ENCODE results near the gene SLC35G6. TPM values are rescaled to one million over a fixed set of nuclear protein-coding genes. Genes with fewer than 3 reads are reported as not detected.

Gene SLC35G6
- polyA plus RNA-seq, 2 of the 4 experiments (the other 2 are of a cell fraction) = not detected

DNA sequence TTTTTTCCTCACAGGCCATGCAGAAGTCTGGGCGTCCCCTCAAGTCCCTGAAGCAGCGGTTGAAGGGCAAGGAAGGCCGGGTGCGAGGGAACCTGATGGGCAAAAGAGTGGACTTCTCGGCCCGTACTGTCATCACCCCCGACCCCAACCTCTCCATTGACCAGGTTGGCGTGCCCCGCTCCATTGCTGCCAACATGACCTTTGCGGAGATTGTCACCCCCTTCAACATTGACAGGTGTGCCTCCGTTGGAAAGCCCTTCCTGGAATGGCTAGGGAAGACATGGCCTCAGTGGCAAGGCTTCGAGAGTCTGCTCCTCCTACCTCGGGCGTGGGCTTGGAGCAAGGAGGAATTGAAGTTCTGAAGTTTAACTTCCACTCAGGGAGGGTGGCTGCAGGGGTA, 16.4 kb downstream of the SLC35G6 start:
- Histone ChIP-seq H3K4me1 (no peaks in the 10 kb centered on the region), H3K9me3 (no peaks in the 10 kb centered on the region), H3K4me3 (no peak overlapping the region), H3K27ac (no peak overlapping the region), H3K4me2 (no peak overlapping the region)
- ATAC-seq = no peak
- TF ChIP-seq JUNB (IDR thresholded peaks at IDR 0.05) (no peak), ZC3H11A (IDR thresholded peaks at IDR 0.05) (no peak), HOXB13 (CRISPR knock-in tag; IDR thresholded peaks at IDR 0.05; ENCODE audit: low read depth) (no peak), SREBF2 (IDR thresholded peaks at IDR 0.05) (no peak), ESRRA (IDR thresholded peaks at IDR 0.05; ENCODE audit: borderline replicate concordance, low read length) (no peak), TFCP2L1 (CRISPR knock-in tag; IDR thresholded peaks at IDR 0.05) (no peak), HOXB5 (CRISPR knock-in tag; IDR thresholded peaks at IDR 0.05) (no peak), CBX8 (IDR thresholded peaks at IDR 0.05) (no peak)
- CTCF ChIA-PET = interaction anchor here (1.2 to 7.4 kb wide), 5 partner anchors 16 to 142 kb away, joined by 3 to 72 read pairs (median 14); partner anchors contain the start of gene SENP3
- FAIRE-seq = no peak
- no peak for DNase-seq (ENCODE audit: low read depth in 1 of 2, low spot score in 1 of 2)
- 97% methylated on average over 14 of the region's 14 CpGs for WGBS (ENCODE audit: missing lambda C conversion rate)
- POLR2A ChIA-PET = interaction anchor here (1.4 kb wide), 1 partner anchor 12 kb away, joined by 4 read pairs; no protein-coding TSS in a partner anchor

DNA sequence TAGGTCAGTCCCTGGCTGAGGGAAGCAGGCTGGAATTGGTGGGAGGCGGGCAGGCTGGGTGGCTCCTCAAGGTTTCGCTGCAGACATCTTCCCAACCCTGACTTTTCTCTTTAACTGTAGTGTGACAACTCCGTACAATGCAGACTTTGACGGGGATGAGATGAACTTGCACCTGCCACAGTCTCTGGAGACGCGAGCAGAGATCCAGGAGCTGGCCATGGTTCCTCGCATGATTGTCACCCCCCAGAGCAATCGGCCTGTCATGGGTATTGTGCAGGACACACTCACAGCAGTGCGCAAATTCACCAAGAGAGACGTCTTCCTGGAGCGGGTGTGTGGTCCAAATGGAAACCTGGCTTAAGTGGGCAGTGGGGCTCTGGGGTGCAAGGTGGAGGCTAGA, 17.9 kb downstream of the SLC35G6 start:
- Histone ChIP-seq H3K4me2 (no peak overlapping the region), H3K27ac (no peak overlapping the region), H3K4me1 (no peaks in the 10 kb centered on the region), H3K4me3 (no peak overlapping the region), H3K9me3 (no peaks in the 10 kb centered on the region)
- ATAC-seq (no peak), DNase-seq (ENCODE audit: low read depth in 1 of 2, low spot score in 1 of 2) (no peak), FAIRE-seq (no peak)
- TF ChIP-seq TFCP2L1 (CRISPR knock-in tag; IDR thresholded peaks at IDR 0.05) = no peak
- no peak for TF ChIP-seq RFX5 (IDR thresholded peaks at IDR 0.05)
- no peak for TF ChIP-seq ESRRA (IDR thresholded peaks at IDR 0.05; ENCODE audit: borderline replicate concordance, low read length)
- TF ChIP-seq, protein P1, sequence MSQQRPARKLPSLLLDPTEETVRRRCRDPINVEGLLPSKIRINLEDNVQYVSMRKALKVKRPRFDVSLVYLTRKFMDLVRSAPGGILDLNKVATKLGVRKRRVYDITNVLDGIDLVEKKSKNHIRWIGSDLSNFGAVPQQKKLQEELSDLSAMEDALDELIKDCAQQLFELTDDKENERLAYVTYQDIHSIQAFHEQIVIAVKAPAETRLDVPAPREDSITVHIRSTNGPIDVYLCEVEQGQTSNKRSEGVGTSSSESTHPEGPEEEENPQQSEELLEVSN (IDR thresholded peaks at IDR 0.05; ENCODE audit: borderline replicate concordance, low read depth) = no peak
- no peak for TF ChIP-seq JUN (IDR thresholded peaks at IDR 0.05)
- ChIA-PET CTCF (interaction anchor here (0.6 to 7.4 kb wide), 6 partner anchors 14 to 285 kb away, joined by 3 to 72 read pairs (median 3); partner anchors contain the start of gene SENP3), POLR2A (no interaction called here)
- 87% methylated on average over 11 of the region's 11 CpGs for WGBS (ENCODE audit: missing lambda C conversion rate)

DNA sequence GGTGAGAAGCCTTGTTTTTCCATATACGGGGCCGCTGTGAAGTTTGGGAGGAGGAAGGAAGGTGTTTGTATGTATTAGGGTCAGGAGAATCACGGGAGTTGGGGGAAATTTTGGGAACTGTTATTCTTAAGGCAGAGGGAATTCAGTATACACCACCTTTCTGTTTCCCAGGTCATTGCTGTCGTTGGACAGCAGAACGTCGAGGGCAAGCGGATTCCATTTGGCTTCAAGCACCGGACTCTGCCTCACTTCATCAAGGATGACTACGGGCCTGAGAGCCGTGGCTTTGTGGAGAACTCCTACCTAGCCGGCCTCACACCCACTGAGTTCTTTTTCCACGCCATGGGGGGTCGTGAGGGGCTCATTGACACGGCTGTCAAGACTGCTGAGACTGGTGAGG, 20.5 kb downstream of the SLC35G6 start:
- no peak for DNase-seq (ENCODE audit: low read depth in 1 of 2, low spot score in 1 of 2)
- H3K4me2 ChIP-seq = no peak overlapping the region
- H3K9me3 ChIP-seq = no peaks in the 10 kb centered on the region
- no peak for FAIRE-seq
- no peak; a peak in 1 of 6 replicates for ATAC-seq
- no peak overlapping the region for H3K4me3 ChIP-seq
- CTCF ChIA-PET = interaction anchor here (0.6 to 7.4 kb wide), 8 partner anchors 11 to 155 kb away, joined by 3 to 72 read pairs (median 6); partner anchors contain the start of genes SENP3, TMEM95 and ZBTB4
- WGBS (ENCODE audit: missing lambda C conversion rate) = 88% methylated on average over 14 of the region's 14 CpGs
- H3K4me1 ChIP-seq = no peaks in the 10 kb centered on the region
- POLR2A ChIA-PET = no interaction called here
- no peak overlapping the region for H3K27ac ChIP-seq
- TF ChIP-seq RCOR1 (IDR thresholded peaks at IDR 0.05; ENCODE audit: low read depth, low read length) (no peak), SMC3 (IDR thresholded peaks at IDR 0.05) (no peak), CBX8 (IDR thresholded peaks at IDR 0.05) (no peak), HOXB5 (CRISPR knock-in tag; IDR thresholded peaks at IDR 0.05) (no peak), JUN (IDR thresholded peaks at IDR 0.05) (no peak), ZFP36 (IDR thresholded peaks at IDR 0.05; ENCODE audit: borderline replicate concordance, partially characterized antibody) (no peak), POLR2A (IDR thresholded peaks at IDR 0.05; ENCODE audit: low read length) (no peak), ESRRA (IDR thresholded peaks at IDR 0.05; ENCODE audit: borderline replicate concordance, low read length) (no peak), CBX2 (IDR thresholded peaks at IDR 0.05; ENCODE audit: borderline replicate concordance, low read depth) (no peak), MAFK (IDR thresholded peaks at IDR 0.05; ENCODE audit: partially characterized antibody) (no peak)
- TF ChIP-seq, protein P2, sequence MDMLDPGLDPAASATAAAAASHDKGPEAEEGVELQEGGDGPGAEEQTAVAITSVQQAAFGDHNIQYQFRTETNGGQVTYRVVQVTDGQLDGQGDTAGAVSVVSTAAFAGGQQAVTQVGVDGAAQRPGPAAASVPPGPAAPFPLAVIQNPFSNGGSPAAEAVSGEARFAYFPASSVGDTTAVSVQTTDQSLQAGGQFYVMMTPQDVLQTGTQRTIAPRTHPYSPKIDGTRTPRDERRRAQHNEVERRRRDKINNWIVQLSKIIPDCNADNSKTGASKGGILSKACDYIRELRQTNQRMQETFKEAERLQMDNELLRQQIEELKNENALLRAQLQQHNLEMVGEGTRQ (IDR thresholded peaks at IDR 0.05) = no peak
- TF ChIP-seq, protein P3, sequence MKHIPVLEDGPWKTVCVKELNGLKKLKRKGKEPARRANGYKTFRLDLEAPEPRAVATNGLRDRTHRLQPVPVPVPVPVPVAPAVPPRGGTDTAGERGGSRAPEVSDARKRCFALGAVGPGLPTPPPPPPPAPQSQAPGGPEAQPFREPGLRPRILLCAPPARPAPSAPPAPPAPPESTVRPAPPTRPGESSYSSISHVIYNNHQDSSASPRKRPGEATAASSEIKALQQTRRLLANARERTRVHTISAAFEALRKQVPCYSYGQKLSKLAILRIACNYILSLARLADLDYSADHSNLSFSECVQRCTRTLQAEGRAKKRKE (CRISPR knock-in tag; IDR thresholded peaks at IDR 0.05; ENCODE audit: low read depth) = no peak

Data from A549 (cell line).